PC-9 (cell line): Measurements from ENCODE around the gene EFHD1. TPM values are rescaled to one million over a fixed set of nuclear protein-coding genes. Genes with fewer than 3 reads are reported as not detected.

Experiments
- BruUV-seq: library from RNA; stranded (reverse); fragments of 400-500 nt; replicated peaks from 2 replicates; lab custom pipeline; 2021; lab: Mats Ljungman, UMichigan
- CTCF ChIA-PET: fragments of 300-600 bp; sonication (Branson Sonifier 250); formaldehyde crosslinking; loops from one replicate; lab custom pipeline; 2022; ENCODE audit warnings: antibody characterized with exemption; lab: Charles Lee
- POLR2A ChIA-PET: fragments of 300-600 bp; sonication (Branson Sonifier 250); formaldehyde crosslinking; loops from one replicate; lab custom pipeline; 2022; ENCODE audit warnings: antibody characterized with exemption; ENCODE audit not compliant: unreplicated experiment; lab: Charles Lee
- DNase-seq, 2 experiments: peaks; one replicate each; pipeline versions ENCODE4 v3.0.0 to v3.0.0-alpha.2; 2015 to 2022; ENCODE audit warnings: mixed read lengths in 1 of 2
- H2AFZ ChIP-seq: fragments of 200-600 bp; sonication (generic); 2 replicates; pipeline ENCODE4 v1.8.1; 2017; ENCODE audit warnings: antibody characterized with exemption
- H3F3A ChIP-seq: fragments of 200-600 bp; sonication (generic); 2 replicates; pipeline ENCODE4 v1.8.1; 2017; ENCODE audit warnings: antibody characterized with exemption, mild to moderate bottlenecking, low read depth; ENCODE audit not compliant: insufficient read depth
- H3K27ac ChIP-seq: fragments of 200-600 bp; sonication (generic); 2 replicates; pipeline ENCODE4 v1.6.1; 2016; ENCODE audit warnings: mixed run types
- H3K27me3 ChIP-seq: fragments of 200-600 bp; sonication (generic); 2 replicates; pipeline ENCODE4 v1.6.1; 2016; ENCODE audit warnings: low read depth, mixed run types; ENCODE audit not compliant: insufficient read depth
- H3K36me3 ChIP-seq: fragments of 200-600 bp; sonication (generic); 2 replicates; pipeline ENCODE4 v1.6.1; 2016; ENCODE audit warnings: low read depth, mixed run types
- H3K4me1 ChIP-seq: fragments of 200-600 bp; sonication (generic); replicated peaks from 2 replicates; pipeline ENCODE4 v1.6.1; 2016; ENCODE audit warnings: mixed run types; ENCODE audit not compliant: insufficient read depth
- H3K4me2 ChIP-seq: fragments of 200-600 bp; sonication (generic); 2 replicates; pipeline ENCODE4 v1.6.1; 2017; ENCODE audit warnings: mixed run types
- H3K4me3 ChIP-seq: fragments of 200-600 bp; sonication (generic); 2 replicates; pipeline ENCODE4 v1.6.1; 2016; ENCODE audit warnings: mixed run types
- H3K79me2 ChIP-seq: fragments of 200-600 bp; sonication (generic); 2 replicates; pipeline ENCODE4 v1.6.1; 2017; ENCODE audit warnings: low read depth, mixed run types
- H3K9me2 ChIP-seq: fragments of 200-600 bp; sonication (generic); 2 replicates; pipeline ENCODE4 v1.8.1; 2017; ENCODE audit warnings: mild to moderate bottlenecking; ENCODE audit not compliant: insufficient read depth
- H3K9me3 ChIP-seq: fragments of 200-600 bp; sonication (generic); 2 replicates; pipeline ENCODE4 v1.8.1; 2016; ENCODE audit warnings: low read depth; ENCODE audit not compliant: insufficient read depth
- H4K20me1 ChIP-seq: fragments of 200-600 bp; sonication (generic); 2 replicates; pipeline ENCODE4 v1.8.1; 2017; ENCODE audit not compliant: insufficient read depth
- EZH2 ChIP-seq: fragments of 200-600 bp; sonication (generic); IDR thresholded peaks from 2 replicates; pipeline ENCODE4 v1.8.0; 2017; ENCODE audit warnings: antibody characterized with exemption, low read depth
- intact Hi-C: fragments of 100-400 bp; cut with micrococcal nuclease; formaldehyde crosslinking; loops from one replicate; pipeline ENCODE4 v1.10.0; 2022; ENCODE audit not compliant: unreplicated experiment
- total RNA-seq: library from RNA; stranded (reverse); gene quantifications from 2 replicates; pipeline ENCODE4 v1.2.3, GENCODE V29; 2021
- TF ChIP-seq, protein P1 (sequence below): fragments of 200-600 bp; sonication (generic); conservative IDR thresholded peaks from 2 replicates; pipeline ENCODE4 v1.6.1; 2017; ENCODE audit warnings: mixed run types, antibody characterized with exemption, mild to moderate bottlenecking, moderate library complexity

EFHD1 gene
- total RNA-seq, 1 experiment from 2014 or later: 10.6 TPM

- DNase-seq: no peak
- H3K4me3 ChIP-seq: no peak overlapping the region
- ChIA-PET POLR2A (no interaction called here), CTCF (no interaction called here)
- peaks cover 18% of the 10 kb centered on the region for H3K4me1 ChIP-seq
- H3K79me2 ChIP-seq: no peaks in the 10 kb centered on the region
- no peak overlapping the region for H2AFZ ChIP-seq
- H4K20me1 ChIP-seq: no peaks in the 10 kb centered on the region
- H3K4me2 ChIP-seq: no peak overlapping the region
- no TSS peak for BruUV-seq
- H3K9me3 ChIP-seq: no peaks in the 10 kb centered on the region
- no peaks in the 10 kb centered on the region for H3K36me3 ChIP-seq
- no peaks in the 10 kb centered on the region for H3K9me2 ChIP-seq
- H3K27me3 ChIP-seq: no peaks in the 10 kb centered on the region
- intact Hi-C loops: no loop called here
- H3K27ac ChIP-seq: no peak overlapping the region
- TF ChIP-seq, protein P1, sequence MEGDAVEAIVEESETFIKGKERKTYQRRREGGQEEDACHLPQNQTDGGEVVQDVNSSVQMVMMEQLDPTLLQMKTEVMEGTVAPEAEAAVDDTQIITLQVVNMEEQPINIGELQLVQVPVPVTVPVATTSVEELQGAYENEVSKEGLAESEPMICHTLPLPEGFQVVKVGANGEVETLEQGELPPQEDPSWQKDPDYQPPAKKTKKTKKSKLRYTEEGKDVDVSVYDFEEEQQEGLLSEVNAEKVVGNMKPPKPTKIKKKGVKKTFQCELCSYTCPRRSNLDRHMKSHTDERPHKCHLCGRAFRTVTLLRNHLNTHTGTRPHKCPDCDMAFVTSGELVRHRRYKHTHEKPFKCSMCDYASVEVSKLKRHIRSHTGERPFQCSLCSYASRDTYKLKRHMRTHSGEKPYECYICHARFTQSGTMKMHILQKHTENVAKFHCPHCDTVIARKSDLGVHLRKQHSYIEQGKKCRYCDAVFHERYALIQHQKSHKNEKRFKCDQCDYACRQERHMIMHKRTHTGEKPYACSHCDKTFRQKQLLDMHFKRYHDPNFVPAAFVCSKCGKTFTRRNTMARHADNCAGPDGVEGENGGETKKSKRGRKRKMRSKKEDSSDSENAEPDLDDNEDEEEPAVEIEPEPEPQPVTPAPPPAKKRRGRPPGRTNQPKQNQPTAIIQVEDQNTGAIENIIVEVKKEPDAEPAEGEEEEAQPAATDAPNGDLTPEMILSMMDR: no peak
- no peak for TF ChIP-seq EZH2
- peaks cover 16% of the 10 kb centered on the region; the same call in 1 of the 2 replicates for H3F3A ChIP-seq
Observed at GRCh38 chr2:232622563-232622962, 10.8 kb upstream of the EFHD1 start.

DNA sequence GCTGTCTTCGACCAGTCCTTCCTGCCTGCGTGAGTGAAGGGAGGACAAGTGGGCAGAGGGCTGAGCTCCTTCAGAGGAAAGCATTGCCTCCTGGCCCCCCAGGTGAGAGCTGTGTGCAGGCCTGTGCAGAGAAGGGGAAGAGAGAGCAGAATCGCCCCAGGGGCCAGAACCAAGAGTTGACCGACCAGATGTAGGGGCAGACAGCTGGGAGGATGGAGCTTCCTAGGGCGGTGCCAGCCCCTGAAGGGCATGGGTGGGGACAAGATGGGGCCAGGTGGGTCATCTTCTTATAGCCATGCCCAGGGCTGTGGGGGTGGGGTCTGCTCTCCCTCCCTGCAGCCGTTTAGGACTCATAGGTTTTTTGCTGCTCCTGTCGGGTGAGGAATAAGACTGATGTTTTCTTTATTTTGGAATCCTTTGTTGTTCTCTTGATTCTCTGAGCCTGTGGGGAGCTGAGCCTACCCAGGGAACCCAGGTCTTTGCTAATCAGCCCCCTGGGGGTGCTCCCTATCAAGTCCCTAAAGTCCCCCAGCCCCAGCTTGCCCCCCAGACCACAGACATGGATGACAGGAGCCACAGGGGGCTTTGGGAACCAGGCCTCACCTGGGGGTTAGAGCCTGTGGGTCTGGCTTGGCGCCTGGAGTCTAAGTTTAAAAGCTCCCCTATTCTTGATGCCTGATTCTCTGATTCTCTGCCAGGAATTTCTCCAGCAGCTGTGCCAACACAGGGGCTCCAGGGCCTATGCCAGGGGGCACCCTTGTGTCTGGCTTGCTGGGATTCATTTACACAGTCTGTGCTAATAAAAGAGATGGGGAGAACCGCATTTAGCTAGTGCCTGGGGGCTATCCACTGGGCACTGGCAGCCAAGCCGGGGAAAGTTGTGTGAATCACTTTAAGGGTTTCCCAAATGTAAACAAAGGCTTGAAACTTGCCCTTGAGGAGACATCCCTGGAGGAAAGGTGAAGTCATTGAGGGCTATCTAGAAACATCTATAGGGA is 9.3 kb upstream of the EFHD1 start:
- H3K27ac ChIP-seq: peak overlapping the region; percentile 36
- TF ChIP-seq, protein P1: no peak; the same call in 1 of the 2 replicates
- TF ChIP-seq EZH2: no peak
- H3K4me2 ChIP-seq: peak overlapping the region; percentile 54
- H3K27me3 ChIP-seq: no peaks in the 10 kb centered on the region
- H3F3A ChIP-seq: peaks cover 16% of the 10 kb centered on the region; the same call in 1 of the 2 replicates
- CTCF ChIA-PET: interaction anchor here (0.6 to 1.0 kb wide), 2 partner anchors 13 to 1133 kb away, joined by 3 to 10 read pairs; no protein-coding TSS in a partner anchor
- H3K79me2 ChIP-seq: no peaks in the 10 kb centered on the region
- DNase-seq: peak; percentile 36 to 87
- POLR2A ChIA-PET: interaction anchor here (0.6 kb wide), 1 partner anchor 8 kb away, joined by 5 read pairs; no protein-coding TSS in a partner anchor
- no peaks in the 10 kb centered on the region for H3K9me3 ChIP-seq
- H3K4me3 ChIP-seq: no peak overlapping the region; the same call in 1 of the 2 replicates
- BruUV-seq: no TSS peak
- no peak overlapping the region for H2AFZ ChIP-seq
- H3K4me1 ChIP-seq: peaks cover 18% of the 10 kb centered on the region
- intact Hi-C loops: no loop called here
- H3K9me2 ChIP-seq: no peaks in the 10 kb centered on the region
- no peaks in the 10 kb centered on the region for H3K36me3 ChIP-seq
- no peaks in the 10 kb centered on the region for H4K20me1 ChIP-seq

GRCh38 chr2:232626584-232626983 is 6.8 kb upstream of the EFHD1 start:
- no TSS peak for BruUV-seq

More at GRCh38 chr2:232626584-232626983, 6.8 kb upstream of the EFHD1 start:
- Histone ChIP-seq H4K20me1 (no peaks in the 10 kb centered on the region), H3K4me1 (peaks cover 18% of the 10 kb centered on the region), H3K9me2 (no peaks in the 10 kb centered on the region), H3K36me3 (no peaks in the 10 kb centered on the region), H3F3A (peaks cover 16% of the 10 kb centered on the region; the same call in 1 of the 2 replicates), H3K4me2 (no peak overlapping the region), H3K27ac (no peak overlapping the region), H3K9me3 (no peaks in the 10 kb centered on the region), H3K4me3 (no peak overlapping the region), H3K27me3 (no peaks in the 10 kb centered on the region), H2AFZ (no peak overlapping the region), H3K79me2 (no peaks in the 10 kb centered on the region)
- no peak for DNase-seq
- TF ChIP-seq, protein P1: no peak
- TF ChIP-seq EZH2: no peak
- intact Hi-C loops: no loop called here
- POLR2A ChIA-PET: interaction anchor here (0.6 kb wide), 1 partner anchor 88 kb away, joined by 11 read pairs; no protein-coding TSS in a partner anchor
- CTCF ChIA-PET: no interaction called here
